Kidney (tissue), 22 donors: ENCODE results near the gene GTPBP8. TPM values are rescaled to one million over a fixed set of nuclear protein-coding genes. Genes with fewer than 3 reads are reported as not detected.

Experiments
- DNase-seq, 5 donors: peaks; one replicate each; pipeline ENCODE4 v3.0.0-alpha.2; 2013 to 2020
- FAIRE-seq: peaks from 2 replicates; lab custom pipeline; 2012; peaks lifted over from hg19 to GRCh38; lab: Jason Lieb, UNC
- H3K27ac ChIP-seq, 2 donors: one replicate each; pipeline ENCODE4 v1.7.0; 2013; ENCODE audit warnings: low read depth in 2 of 2, low read length in 2 of 2, inconsistent platforms in 1 of 2
- H3K27me3 ChIP-seq: one replicate; pipeline ENCODE4 v1.7.1; 2013; ENCODE audit warnings: low read length, inconsistent platforms; ENCODE audit not compliant: control insufficient read depth, insufficient read depth
- H3K36me3 ChIP-seq, 3 donors: one replicate each; pipeline versions ENCODE4 v1.7.0 to v1.7.1; 2013; ENCODE audit warnings: low read length in 3 of 3, control low read depth in 1 of 3, inconsistent platforms in 1 of 3; ENCODE audit not compliant: insufficient read depth in 3 of 3, control insufficient read depth in 2 of 3
- H3K4me1 ChIP-seq, 3 donors: one replicate each; pipeline versions ENCODE4 v1.7.0 to v1.7.1; 2013; ENCODE audit warnings: low read length in 3 of 3, inconsistent platforms in 1 of 3, low read depth in 1 of 3; ENCODE audit not compliant: control insufficient read depth in 2 of 3, insufficient read depth in 2 of 3
- H3K4me3 ChIP-seq, 3 donors: one replicate each; pipeline versions ENCODE4 v1.7.0 to v1.8.1; 2013; ENCODE audit warnings: low read length in 3 of 3, control low read depth in 1 of 3, inconsistent platforms in 1 of 3
- H3K9ac ChIP-seq, 3 donors: one replicate each; pipeline versions ENCODE4 v1.7.0 to v1.7.1; 2013; ENCODE audit warnings: low read length in 3 of 3, control low read depth in 1 of 3, inconsistent platforms in 1 of 3
- H3K9me3 ChIP-seq, 3 donors: one replicate each; pipeline versions ENCODE4 v1.7.0 to v1.7.1; 2013; ENCODE audit warnings: low read length in 3 of 3, control low read depth in 1 of 3, inconsistent platforms in 1 of 3; ENCODE audit not compliant: control insufficient read depth in 2 of 3, insufficient read depth in 1 of 3
- CTCF ChIP-seq: IDR thresholded peaks from 3 replicates; pipeline ENCODE4 v1.5.1; 2012; ENCODE audit warnings: mild to moderate bottlenecking, moderate library complexity, borderline replicate concordance; ENCODE audit not compliant: insufficient read depth; ENCODE audit errors: extremely low read depth
- intact Hi-C: fragments of 100-400 bp; cut with DNase I; formaldehyde crosslinking; loops from one replicate; pipeline ENCODE4 v1.11.1; 2022
- long read RNA-seq, 10 donors: library from polyadenylated mRNA in 1 of 10; unstranded in 1 of 10; transcript quantifications; one replicate each; pipeline ENCODE4 v2.0.0 and lab custom pipeline, GENCODE V29; 2021 to 2026
- polyA plus RNA-seq: library from polyadenylated mRNA; stranded (reverse); fragments of 350-450 nt; fragmentation: Illumina TruSeq; extraction: RNeasy Lipid Tissue Mini Kit (QIAGEN cat#74804); gene quantifications from one replicate; pipeline ENCODE4 v1.2.3, GENCODE V29; 2014; ENCODE audit warnings: low read depth, low replicate concordance; ENCODE audit not compliant: insufficient read depth
- total RNA-seq: library from RNA; stranded (reverse); fragmentation: NEBNext Ultra II Directional; extraction: Animal tissue kit (Norgen Biotek cat#: 25700); gene quantifications from one replicate; pipeline ENCODE4 v1.2.1, GENCODE V29; 2021
- donor health status: control.
- donor health status: control.
- donor health status: control.
- donor health status: control.
- donor health status: control.
- donor health status: DM: yes; HTN: yes; CAD: no.
- donor health status: Normal renal cell carcinoma (clear cell type).

The GTPBP8 gene
- 13.7 TPM for total RNA-seq
- 11.0 TPM for polyA plus RNA-seq
- long read RNA-seq, donor 1, partial matches to known transcripts, result 0 of 4 reads
- long read RNA-seq, donor 1, other reads (novel, unspliced or antisense), result 0 of 4 reads
- long read RNA-seq, donor 2, transcript GTPBP8-203 (6 exons, 1,360 nt), result major isoform, 5 of 10 reads
- long read RNA-seq, donor 2, partial matches to known transcripts, result 0 of 10 reads
- long read RNA-seq, donor 2, other reads (novel, unspliced or antisense), result 0 of 10 reads
- long read RNA-seq, donor 3, transcript GTPBP8-203 (6 exons, 1,360 nt), result major isoform, 7 of 8 reads
- long read RNA-seq, donor 3, partial matches to known transcripts, result 0 of 8 reads
- long read RNA-seq, donor 3, other reads (novel, unspliced or antisense), result 0 of 8 reads
- long read RNA-seq, donor 4, transcript GTPBP8-203 (6 exons, 1,360 nt), result major isoform, 6 of 8 reads
- long read RNA-seq, donor 4, partial matches to known transcripts, result 0 of 8 reads
- long read RNA-seq, donor 4, other reads (novel, unspliced or antisense), result 0 of 8 reads
- long read RNA-seq, donor 5, result 0 reads
- long read RNA-seq, donor 6, transcript GTPBP8-203 (6 exons, 1,360 nt), result major isoform, 11 of 22 reads
- long read RNA-seq, donor 6, partial matches to known transcripts, result 0 of 22 reads
- long read RNA-seq, donor 6, other reads (novel, unspliced or antisense), result 5 of 22 reads
- long read RNA-seq, donor 7, transcript GTPBP8-203 (6 exons, 1,360 nt), result major isoform, 7 of 15 reads
- long read RNA-seq, donor 7, partial matches to known transcripts, result 0 of 15 reads
- long read RNA-seq, donor 7, other reads (novel, unspliced or antisense), result 6 of 15 reads
- long read RNA-seq, donor 8, partial matches to known transcripts, result 0 of 6 reads
- long read RNA-seq, donor 8, other reads (novel, unspliced or antisense), result 0 of 6 reads
- long read RNA-seq, donor 9, transcript GTPBP8-203 (6 exons, 1,360 nt), result major isoform, 6 of 7 reads
- long read RNA-seq, donor 9, partial matches to known transcripts, result 0 of 7 reads
- long read RNA-seq, donor 9, other reads (novel, unspliced or antisense), result 0 of 7 reads
- long read RNA-seq, donor 10, transcript GTPBP8-203 (6 exons, 1,360 nt), result major isoform, 7 of 8 reads
- long read RNA-seq, donor 10, partial matches to known transcripts, result 0 of 8 reads
- long read RNA-seq, donor 10, other reads (novel, unspliced or antisense), result 0 of 8 reads

GRCh38 chr3:112990672-112991602 lies at the start of gene GTPBP8:
Gene GTPBP8, plus strand, starts transcription at chr3:112990984. Its CDS starts 16 bp downstream, at chr3:112991000.
- peaks cover 0 to 4% (median 2%) of the 10 kb centered on the region in 3 donors for H3K4me1 ChIP-seq
- H3K9me3 ChIP-seq, result no peaks in the 10 kb centered on the region
- H3K4me3 ChIP-seq, result peak within 1 kb of the TSS; percentile 86 to 98 (median 97)
- H3K27ac ChIP-seq, result peak within 1 kb of the TSS; percentile 98
- peak; percentile 95 to 98 (median 97) for DNase-seq
- FAIRE-seq, result no peak
- peak; percentile 3 for TF ChIP-seq CTCF
- intact Hi-C loops, result no loop called here
- no peaks in the 10 kb centered on the region for H3K36me3 ChIP-seq
- H3K9ac ChIP-seq, result peak within 1 kb of the TSS; percentile 96 to 99 (median 98)
- H3K27me3 ChIP-seq, result no peaks in the 10 kb centered on the region

- no peak for FAIRE-seq
- no peak for TF ChIP-seq CTCF
Observed at GRCh38 chr3:112948346-112948838, 42.4 kb upstream of the GTPBP8 start.

GRCh38 chr3:112956351-112956750 lies 34.4 kb upstream of the GTPBP8 start:
- H3K27me3 ChIP-seq, result no peaks in the 10 kb centered on the region
- no peak overlapping the region for H3K4me3 ChIP-seq
- H3K4me1 ChIP-seq, result no peaks in the 10 kb centered on the region
- H3K9me3 ChIP-seq, result no peaks in the 10 kb centered on the region
- TF ChIP-seq CTCF, result no peak
- H3K36me3 ChIP-seq, result no peaks in the 10 kb centered on the region
- no peak overlapping the region for H3K9ac ChIP-seq
- intact Hi-C loops, result no loop called here
- no peak overlapping the region for H3K27ac ChIP-seq
- DNase-seq (no peak), FAIRE-seq (no peak)

More at GRCh38 chr3:112948346-112948838, 42.4 kb upstream of the GTPBP8 start:
- Histone ChIP-seq H3K4me1 (no peaks in the 10 kb centered on the region), H3K27ac (no peak overlapping the region), H3K9me3 (no peaks in the 10 kb centered on the region), H3K27me3 (no peaks in the 10 kb centered on the region), H3K9ac (no peak overlapping the region), H3K4me3 (no peak overlapping the region), H3K36me3 (no peaks in the 10 kb centered on the region)
- DNase-seq, result no peak
- intact Hi-C loops, result no loop called here
